ENCODE results near the gene GH2.
"Not testable (repeated sequence)": the region's sequence is repeated elsewhere in the genome, so short reads cannot be mapped to it uniquely, and the experiment has no call there.

GH2 gene

GRCh38 chr17:63910096-63910495 lies 28.4 kb upstream of the GH2 start:
- DNase-seq = no peak

DNA sequence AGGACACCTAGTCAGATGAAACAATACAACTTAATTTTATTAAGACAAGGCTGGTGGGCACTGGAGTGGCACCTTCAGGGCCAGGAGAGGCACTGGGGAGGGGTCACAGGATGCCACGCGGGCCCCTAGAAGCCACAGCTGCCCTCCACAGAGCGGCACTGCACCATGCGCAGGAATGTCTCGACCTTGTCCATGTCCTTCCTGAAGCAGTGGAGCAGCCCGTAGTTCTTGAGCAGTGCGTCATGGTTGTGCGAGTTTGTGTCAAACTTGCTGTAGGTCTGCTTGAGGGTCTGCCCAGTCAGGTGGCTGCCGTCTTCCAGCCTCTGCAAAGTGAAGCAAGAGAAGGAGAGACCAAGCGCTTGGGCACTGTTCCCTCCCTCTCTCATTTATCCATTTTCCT lies 27.8 kb upstream of the GH2 start:
- DNase-seq = not testable (repeated sequence)

GRCh38 chr17:63907161-63907778 lies 25.5 kb upstream of the GH2 start:
- not testable (repeated sequence) for DNase-seq

DNA sequence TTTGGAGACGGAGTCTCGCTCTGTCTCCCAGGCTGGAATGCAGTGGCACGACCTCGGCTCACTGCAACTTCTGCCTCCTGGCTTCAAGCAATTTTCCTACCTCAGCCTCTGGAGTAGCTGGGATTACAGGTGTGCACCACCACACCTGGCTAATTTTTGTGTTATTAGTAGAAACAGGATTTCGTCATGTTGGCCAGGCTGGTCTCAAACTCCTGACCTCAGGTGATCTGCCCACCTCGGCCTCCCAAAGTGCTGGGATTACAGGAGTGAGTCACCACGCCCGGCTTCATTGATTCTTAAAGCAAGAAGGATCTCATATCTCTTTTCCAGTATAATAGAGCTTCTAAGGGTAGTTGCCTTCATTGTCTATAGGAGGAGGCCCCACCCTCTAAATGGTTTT lies 23.1 kb upstream of the GH2 start:
- not testable (repeated sequence) for DNase-seq

GRCh38 chr17:63903787-63904201 lies 22.1 kb upstream of the GH2 start:
- DNase-seq = not testable (repeated sequence)

GRCh38 chr17:63901971-63902370 lies 20.2 kb upstream of the GH2 start:
- not testable (repeated sequence) for DNase-seq

GRCh38 chr17:63898899-63899798 lies 17.4 kb upstream of the GH2 start:
- not testable (repeated sequence) for DNase-seq

GRCh38 chr17:63896524-63897354 lies 15.0 kb upstream of the GH2 start, which contains the start of gene CSH1:
TSS of gene CSH1 (minus strand) at chr17:63896574. CDS start at chr17:63896511, 63 bp downstream.
- DNase-seq = not testable (repeated sequence)

GRCh38 chr17:63894821-63895220 lies 13.1 kb upstream of the GH2 start:
- not testable (repeated sequence) for DNase-seq

DNA sequence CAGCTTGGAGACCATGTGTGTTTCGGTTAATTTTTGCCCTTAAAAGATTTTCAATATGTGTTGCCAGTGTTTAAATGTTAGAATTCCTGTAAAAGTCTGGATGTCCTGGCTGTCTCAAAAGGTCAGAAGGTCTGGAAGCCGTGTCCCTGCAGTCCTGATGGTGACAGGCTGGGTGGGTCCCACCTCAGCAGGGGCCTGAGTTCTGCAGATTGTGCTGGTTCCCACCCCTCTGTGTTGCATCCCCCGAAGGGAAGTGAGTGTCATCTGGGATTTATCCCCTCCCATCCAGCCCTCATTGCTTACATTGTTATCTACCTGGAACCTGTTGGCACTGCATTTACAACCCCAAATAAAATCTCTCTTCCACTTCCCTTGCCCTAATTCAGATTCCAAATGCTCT lies 12.3 kb upstream of the GH2 start:
- DNase-seq = not testable (repeated sequence)

- DNase-seq = not testable (repeated sequence)
Observed at GRCh38 chr17:63892316-63893037, 10.7 kb upstream of the GH2 start.

DNA sequence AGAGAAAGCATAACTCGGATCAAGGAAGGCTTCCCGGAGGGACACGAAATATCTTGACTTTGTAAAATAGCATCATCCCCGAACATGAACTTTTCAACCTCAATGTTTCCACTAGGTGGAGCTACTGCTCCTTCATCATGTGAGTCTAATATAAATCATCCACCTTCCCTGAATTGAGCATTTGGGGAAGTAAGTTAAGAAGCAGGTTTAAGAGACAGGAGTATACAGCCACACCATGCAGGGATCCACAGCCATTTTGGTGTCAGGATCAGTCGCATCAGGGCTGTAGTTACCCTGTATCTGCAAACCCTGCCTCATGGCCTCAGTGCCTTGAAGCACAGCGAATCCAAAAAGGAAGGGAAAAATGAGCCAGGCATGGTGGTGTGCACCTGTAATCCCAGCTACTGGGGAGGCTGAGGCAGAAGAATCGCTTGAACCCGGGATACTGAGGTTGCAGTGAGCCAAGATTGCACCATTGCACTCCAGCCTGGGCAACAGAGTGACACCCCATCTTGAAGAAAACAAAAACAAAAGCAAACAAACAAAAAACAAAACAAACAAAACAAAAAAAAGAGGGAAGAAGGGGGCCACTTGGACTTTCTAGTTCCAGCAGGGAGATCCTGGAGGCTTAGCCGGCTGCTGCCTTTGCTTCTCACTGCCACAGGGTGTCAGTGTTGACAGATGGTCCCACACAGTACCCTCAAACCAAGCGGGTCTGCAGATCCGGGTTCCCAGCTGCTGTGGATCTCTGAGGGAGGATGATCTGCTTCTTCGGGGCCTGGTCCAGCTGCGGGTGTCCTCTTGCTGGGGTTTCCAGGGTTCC lies 7.5 kb upstream of the GH2 start:
- DNase-seq = peak; percentile 46

DNA sequence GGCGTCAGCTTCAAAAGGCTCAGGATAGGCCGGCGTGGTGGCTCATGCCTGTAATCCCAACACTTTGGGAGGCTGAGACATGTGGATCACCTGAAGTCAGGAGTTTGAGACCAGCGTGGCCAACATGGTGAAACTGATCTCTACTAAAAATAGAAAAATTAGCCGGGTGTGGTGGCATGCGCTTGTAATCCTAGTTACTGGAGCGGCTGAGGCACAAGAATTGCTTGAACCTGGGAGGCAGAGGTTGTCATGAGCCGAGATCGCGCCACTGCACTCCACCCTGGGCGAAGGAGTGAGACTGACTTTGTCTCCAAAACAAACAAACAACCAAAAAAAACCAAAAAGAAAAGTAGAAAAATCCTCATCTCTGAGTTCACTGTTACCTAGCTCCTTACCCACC lies 3.4 kb upstream of the GH2 start:
- not testable (repeated sequence) for DNase-seq

- not testable (repeated sequence) for DNase-seq
Observed at GRCh38 chr17:63882626-63883126, 932 bp upstream of the GH2 start.

DNA sequence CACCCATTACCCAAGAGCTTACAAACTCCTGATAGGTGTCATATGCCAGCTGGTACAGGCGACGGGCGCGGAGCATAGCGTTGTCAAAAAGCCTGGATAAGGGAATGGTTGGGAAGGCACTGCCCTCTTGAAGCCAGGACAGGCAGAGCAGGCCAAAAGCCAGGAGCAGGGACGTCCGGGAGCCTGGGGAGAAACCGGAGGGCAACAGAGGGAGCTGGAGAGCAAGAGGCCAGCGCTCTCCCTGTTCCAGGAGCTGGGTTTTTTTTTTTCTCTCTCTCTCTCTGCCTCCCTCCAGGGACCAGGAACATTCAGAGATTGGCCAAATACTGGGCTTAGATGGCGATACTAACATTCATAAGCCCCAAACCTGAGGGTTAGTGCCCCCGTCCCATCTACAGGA lies 407 bp downstream of the GH2 start:
- DNase-seq = not testable (repeated sequence)

DNA sequence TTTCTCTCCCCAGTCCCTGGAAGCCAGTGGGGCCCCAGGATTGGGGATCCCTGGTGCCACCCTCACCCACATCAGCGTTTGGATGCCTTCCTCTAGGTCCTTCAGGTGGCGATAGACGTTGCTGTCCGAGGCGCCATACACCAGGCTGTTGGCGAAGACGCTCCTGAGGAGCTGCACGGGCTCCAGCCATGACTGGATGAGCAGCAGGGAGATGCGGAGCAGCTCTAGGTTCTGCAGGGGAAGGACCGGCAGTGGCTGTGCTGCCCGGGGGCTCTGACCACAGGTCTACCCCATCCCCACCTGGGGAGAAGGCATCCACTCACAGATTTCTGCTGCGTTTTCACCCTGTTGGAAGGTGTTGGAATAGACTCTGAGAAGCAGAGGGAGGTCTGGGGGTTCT lies 1.0 kb downstream of the GH2 start:
- DNase-seq = no peak

- DNase-seq = not testable (repeated sequence)
Observed at GRCh38 chr17:63878413-63878812, 3.3 kb downstream of the GH2 start.

GRCh38 chr17:63874693-63875092 lies 7.1 kb downstream of the GH2 start:
- DNase-seq = not testable (repeated sequence)

- DNase-seq = not testable (repeated sequence)
Observed at GRCh38 chr17:63874061-63874626, 7.6 kb downstream of the GH2 start.

DNA sequence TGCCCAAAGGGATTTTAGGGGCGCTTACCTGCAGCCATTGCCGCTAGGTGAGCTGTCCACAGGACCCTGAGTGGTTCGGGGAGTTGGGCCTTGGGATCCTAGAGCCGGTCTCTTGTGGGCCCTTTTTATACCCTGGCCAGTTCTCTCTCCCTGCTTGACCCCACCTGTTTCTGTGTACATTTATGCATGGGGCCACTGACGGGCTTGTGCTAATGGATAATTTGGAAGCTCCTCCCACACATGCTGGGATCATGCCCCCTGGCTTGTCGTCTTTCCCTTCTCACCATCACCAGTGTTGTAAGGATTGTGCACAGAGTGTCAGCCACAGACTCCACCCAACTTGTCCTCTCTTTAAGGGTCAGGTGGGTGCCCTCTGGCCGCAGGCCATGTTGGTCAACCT lies 8.2 kb downstream of the GH2 start, which contains the start of gene CSH2:
CSH2 (minus strand) TSS at position 101 of the 400 bp plus-strand sequence; CDS start at position 38, 63 bp downstream.
- DNase-seq = not testable (repeated sequence)

Measured in right forelimb (tissue), 1 donor.